ENCODE results near the gene BATF3.

DNA sequence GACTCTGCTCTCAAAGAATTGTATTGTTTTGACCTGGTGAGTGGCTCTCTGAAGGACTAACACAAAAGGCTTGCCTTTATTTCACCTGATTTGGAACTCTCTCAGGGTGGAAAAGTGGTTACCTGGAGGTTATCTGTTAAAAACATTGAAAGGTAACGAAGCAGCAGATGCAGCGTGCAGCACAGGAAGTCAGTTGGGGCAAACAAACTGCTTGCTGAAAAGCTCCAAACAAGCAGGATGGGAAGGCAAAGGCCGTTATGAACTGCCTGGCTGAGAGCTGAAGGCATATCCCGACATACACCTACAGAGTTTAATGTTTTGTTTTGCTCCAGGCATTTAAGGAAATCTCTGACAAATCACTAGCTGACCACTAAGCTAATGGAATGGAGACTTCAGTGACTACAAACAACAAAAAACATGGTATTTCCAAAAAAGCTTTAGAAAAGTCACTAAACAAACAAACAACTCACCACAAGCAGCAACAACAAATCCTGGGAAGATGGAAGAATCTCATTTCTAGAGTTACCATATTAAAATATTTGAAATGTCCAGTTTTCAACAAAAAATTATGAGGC, 44.3 kb upstream of the BATF3 start:
- TF ChIP-seq POLR2AphosphoS5 (IDR thresholded peaks at IDR 0.05; ENCODE audit: insufficient read depth, low read depth, low read length) (no peak), POLR2A (IDR thresholded peaks at IDR 0.05; ENCODE audit: low read depth, low read length) (no peak)
- TF ChIP-seq, protein P1, sequence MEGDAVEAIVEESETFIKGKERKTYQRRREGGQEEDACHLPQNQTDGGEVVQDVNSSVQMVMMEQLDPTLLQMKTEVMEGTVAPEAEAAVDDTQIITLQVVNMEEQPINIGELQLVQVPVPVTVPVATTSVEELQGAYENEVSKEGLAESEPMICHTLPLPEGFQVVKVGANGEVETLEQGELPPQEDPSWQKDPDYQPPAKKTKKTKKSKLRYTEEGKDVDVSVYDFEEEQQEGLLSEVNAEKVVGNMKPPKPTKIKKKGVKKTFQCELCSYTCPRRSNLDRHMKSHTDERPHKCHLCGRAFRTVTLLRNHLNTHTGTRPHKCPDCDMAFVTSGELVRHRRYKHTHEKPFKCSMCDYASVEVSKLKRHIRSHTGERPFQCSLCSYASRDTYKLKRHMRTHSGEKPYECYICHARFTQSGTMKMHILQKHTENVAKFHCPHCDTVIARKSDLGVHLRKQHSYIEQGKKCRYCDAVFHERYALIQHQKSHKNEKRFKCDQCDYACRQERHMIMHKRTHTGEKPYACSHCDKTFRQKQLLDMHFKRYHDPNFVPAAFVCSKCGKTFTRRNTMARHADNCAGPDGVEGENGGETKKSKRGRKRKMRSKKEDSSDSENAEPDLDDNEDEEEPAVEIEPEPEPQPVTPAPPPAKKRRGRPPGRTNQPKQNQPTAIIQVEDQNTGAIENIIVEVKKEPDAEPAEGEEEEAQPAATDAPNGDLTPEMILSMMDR (IDR thresholded peaks at IDR 0.05; ENCODE audit: extremely low read depth in 1 of 2, insufficient read depth in 1 of 2, low read depth in 1 of 2, low read length in 2 of 2), result no peak

Measured in endothelial cell of umbilical vein (primary cell).